Fibroblast of upper back skin (primary cell): Measurements from ENCODE around the gene PCDH12.

ENCODE experiments used
- DNase-seq: peaks from one replicate; pipeline ENCODE4 v3.0.0-alpha.2; 2013

Gene PCDH12

DNA sequence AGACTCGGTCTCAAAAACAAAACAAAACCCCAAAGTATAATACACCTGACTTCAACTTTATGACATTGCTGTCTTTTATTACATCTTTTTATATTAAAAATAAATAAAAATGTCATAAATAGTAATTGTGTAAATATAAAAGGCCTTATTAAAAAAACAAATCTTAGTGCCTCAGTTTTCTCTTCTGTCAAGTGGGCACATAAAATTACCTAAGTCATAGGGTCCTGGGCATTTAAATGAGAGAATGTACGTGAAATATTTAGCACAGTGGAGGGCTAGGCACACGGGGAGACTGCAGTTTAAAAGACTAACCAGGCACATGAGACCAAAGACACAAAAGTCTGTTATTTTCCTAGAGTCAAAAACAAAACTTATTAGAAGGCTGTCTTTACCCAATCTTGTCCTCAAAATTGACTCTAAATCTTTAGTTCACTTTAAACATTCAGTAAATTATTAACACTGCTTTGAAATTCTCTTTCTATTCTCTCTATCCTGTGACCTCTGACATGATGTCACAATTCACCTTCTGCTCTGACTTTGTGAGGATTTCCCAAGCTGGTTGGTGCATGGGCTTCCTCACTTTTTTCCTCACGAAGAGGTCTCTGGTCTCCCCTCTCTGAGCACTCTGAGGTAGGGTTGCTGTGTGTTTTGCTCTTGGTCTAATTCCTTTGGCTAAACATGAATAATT, 8.4 kb upstream of the PCDH12 start:
- no peak for DNase-seq

GRCh38 chr5:141965071-141965470, 7.1 kb upstream of the PCDH12 start:
- DNase-seq: no peak

GRCh38 chr5:141963701-141964100, 5.7 kb upstream of the PCDH12 start:
- DNase-seq: no peak

DNA sequence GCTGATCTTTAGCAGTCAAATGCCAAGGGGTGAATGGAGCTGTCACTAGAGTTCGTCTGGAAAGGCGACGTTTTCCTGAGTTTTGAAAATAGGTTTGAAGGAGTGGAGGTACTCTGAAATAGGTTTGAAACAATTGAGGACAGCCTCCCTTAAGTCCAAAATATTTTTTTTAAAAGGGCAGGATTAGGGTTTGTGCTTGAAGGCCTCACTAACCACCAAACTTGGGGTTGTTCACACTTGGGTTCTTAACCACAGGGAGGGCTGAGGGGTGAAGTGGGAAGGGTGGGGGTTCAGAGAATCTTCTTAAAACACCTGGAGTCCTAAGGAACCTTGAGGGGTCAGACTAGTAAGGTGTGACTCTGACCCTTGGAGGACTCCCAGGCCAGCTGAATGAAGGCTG, 3.5 kb upstream of the PCDH12 start:
- DNase-seq: no peak

DNA sequence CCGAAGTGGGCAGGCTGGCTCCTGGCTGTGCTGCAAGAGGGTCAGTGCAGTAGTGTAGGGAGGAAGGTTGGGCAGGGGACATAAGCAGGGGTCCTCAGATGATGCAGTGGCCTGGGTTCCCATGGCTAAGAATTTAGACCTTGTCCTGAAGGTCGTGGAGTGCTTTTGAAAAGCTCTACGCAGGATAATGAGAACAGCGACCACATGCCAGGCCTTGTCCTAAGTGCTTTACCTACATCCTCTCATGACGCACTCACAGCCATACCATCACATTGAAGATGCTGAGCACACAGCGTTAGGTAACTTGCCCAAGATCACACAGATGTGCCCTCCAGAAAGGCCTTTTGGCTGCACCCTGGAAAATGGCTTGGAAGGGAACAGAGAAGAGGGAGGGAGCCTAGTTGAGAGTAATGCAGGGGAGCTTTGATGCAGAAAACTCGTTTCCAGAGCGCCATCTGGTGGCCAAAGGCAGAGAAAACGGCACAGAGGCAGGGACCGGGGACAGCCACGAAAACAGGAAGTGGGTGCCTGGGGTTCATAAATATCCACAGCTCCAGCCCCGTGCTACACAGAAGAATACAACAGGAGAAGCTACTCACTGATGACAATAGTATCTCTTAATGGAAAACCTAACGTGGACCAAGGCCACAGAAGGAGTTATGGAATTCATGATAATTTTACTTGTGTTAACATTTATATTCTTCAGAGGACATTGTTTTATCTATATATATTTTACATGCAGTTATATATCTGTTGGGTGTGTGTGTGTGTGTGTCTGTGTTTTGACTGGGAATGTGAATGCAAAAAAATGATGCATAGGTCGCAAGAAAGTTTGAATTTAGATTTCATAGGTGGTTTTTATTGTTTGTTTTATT, 2.7 kb upstream of the PCDH12 start:
- peak; percentile 86 for DNase-seq

- no peak for DNase-seq
These were observed 2.0 kb upstream of the PCDH12 start for GRCh38 chr5:141960018-141960417.

DNA sequence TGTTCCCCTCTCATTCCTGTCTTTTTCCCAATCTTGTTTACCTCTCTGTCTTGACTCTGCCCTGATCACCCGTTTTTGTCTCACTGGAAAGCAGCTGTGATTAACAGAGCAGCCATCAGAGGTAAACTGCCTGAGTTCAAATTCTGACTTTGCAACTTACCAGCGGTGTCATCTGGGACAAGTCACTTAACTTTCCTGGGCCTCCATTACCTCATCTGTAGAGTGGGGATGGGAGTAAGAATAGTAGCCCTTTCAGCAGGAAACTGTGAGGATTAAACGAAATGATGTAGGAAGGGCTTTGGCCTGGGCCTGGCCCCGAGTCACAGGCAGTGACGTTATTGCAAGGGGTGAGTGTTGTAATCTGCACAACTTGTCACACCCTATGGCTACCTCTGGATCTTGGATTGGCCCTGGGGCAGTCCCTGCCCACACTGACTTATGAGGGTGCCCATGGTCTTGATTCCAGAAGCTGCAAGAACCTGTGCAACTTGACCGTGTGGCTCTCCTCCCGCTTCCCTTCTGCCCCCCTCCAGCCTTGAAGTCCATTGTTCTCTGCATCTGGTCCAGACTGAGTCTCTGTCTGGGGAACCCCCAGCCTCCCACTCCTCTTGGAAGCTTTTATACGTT, 657 bp upstream of the PCDH12 start:
- DNase-seq: no peak

GRCh38 chr5:141957367-141957996, 520 bp downstream of the PCDH12 start:
- no peak for DNase-seq

GRCh38 chr5:141954194-141954593, 3.8 kb downstream of the PCDH12 start:
- DNase-seq: no peak

DNA sequence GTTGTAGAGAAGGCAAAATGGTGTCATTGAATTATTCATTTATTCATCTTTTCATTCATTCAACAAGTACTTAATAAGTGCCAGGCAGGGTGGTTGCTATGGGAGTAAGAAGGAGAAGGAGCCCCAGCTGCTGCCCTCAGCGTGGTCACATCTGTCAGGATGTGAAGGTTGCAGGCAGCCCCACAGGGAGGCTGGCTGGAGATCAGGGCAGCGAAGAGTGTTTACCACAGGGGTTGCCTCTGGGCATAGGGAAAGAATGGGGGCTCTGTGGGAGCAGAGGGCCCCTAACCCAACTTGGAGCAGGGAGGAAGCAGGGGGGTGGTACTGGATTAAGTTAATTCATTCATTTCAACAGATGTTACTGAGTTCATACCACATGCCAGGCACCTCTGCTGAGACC, 6.0 kb downstream of the PCDH12 start:
- DNase-seq: no peak

- DNase-seq: no peak
These were observed 6.6 kb downstream of the PCDH12 start for GRCh38 chr5:141951332-141951781.

- DNase-seq: no peak
These were observed 7.6 kb downstream of the PCDH12 start for GRCh38 chr5:141950207-141951005.

- DNase-seq: no peak
These were observed 8.5 kb downstream of the PCDH12 start for GRCh38 chr5:141949511-141949910.

GRCh38 chr5:141948812-141949211, 9.2 kb downstream of the PCDH12 start:
- no peak for DNase-seq

- no peak for DNase-seq
These were observed 10.7 kb downstream of the PCDH12 start for GRCh38 chr5:141947316-141947715.

DNA sequence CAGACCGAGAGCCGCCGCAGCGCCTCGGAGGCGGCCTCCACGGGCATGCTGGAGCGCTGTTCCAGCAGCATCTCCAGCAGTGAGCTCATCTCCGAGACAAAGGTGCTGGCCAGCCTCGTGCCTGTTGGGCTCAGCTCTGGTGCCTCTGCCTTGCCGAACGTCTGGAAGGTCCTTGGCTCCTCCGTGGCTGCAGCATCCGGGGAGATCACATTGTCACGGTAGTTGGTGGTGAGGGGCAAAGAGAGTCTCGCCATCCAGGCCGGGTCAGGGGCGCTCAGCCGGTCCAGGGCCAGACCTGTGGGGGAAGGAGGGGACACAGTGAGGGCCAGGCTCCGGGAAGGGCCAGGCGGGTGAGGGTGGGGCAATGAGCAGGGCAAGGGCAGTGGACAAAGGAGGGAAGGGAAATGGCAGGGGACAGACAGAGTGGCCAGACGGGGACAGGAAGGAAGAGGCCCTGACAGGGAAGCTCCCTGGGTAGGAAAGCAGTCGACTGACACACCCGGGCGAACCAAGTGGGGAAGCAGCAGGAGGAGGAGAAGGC, 12.4 kb downstream of the PCDH12 start:
- DNase-seq: no peak

DNA sequence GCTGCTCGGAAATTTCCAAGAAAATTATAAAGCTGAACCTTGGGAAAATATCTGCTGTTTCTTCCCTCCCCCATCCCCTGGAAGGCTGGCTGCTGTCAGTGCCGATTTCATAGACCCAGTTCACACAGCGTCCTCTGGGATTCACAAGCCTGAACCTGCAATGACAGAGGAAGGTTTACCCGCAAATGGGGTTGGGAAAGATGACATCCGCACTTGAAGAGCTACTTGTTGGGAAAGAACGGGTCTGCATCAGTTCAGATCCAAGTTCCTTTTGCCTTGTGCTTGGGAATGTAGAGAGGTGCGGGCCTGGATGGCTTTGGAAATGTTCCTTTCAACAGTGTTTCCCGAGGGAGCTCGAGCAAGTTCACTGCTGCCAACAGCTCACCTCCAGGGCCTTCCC, 13.9 kb downstream of the PCDH12 start:
- no peak for DNase-seq

DNA sequence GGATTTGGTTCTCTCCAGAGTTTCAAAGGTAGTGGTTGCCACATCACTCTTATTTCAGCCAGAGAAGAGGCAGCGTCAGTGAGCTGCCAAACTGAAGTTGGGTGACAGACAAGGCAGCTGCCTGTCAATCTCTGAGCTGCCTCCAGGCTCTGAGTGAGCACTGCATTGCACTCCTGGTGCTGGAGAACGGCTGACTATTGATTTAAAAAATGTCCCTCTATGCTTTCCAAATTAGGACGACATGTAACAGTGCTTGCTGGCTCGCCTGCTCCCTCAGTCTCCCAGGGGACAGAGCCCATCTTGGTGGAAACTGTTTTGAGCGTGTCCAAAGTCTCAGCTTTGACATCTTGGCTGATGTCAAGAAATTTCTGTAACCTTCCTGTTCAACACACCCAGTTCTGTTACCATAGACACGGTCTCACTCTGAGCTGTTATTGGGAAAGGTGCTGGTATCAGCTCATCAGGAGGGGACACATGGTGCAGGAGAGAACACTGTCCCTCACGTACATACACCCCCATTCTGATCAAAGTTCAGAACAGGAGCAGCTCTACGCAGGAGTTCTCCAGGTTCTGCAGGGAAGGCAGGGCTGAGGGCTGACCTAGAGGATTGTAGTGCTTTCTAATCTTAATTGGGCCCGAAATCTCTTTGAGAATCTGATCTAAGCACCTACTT, 15.7 kb downstream of the PCDH12 start:
- DNase-seq: no peak

DNA sequence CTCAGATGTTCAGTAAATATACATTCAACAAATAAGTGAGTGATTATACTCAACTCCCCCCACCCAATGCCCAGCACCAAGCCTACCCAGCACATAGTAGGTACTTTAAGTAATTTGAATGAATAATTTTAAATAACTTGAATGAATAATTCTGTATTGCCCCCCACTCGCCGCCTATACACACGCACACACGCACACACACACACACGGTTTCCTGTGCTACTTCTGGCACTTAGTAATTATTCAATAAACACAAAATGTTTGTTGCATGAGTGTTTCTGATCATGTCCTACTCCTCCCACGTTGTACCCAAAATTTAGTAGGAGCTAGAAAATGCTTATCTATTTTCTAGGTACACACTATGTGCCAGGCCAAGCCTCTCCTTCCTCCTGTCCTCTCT, 16.2 kb downstream of the PCDH12 start:
- no peak for DNase-seq

DNA sequence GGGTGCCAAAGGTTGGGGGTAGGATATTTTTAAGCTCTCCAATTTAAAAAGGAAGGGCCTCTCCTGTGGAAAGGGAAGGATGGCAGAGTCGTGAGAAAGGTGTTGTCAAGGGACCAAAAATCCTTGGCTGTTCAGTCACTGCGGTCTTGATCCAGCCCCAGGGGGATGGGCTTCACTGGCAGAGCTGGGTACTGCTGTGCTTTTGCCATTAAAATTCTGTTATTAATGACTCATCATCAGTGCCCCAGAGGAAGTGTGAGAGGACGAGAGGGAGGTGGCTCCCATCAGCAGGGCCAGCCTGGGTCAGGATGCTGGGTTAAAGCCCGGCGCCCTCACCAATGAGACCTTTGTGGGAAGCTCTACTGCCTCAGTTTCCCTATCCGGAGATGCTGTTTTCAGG, 16.7 kb downstream of the PCDH12 start:
- no peak for DNase-seq

- DNase-seq: no peak
These were observed 17.2 kb downstream of the PCDH12 start for GRCh38 chr5:141940695-141941271.
